ENCODE results near the gene GRIK3. TPM values are rescaled to one million over a fixed set of nuclear protein-coding genes. Genes with fewer than 3 reads are reported as not detected.

GRIK3 gene
- total RNA-seq, 4 donors from 2014 or later = 0.13 to 0.42 (median 0.15) TPM; not detected in 1

DNA sequence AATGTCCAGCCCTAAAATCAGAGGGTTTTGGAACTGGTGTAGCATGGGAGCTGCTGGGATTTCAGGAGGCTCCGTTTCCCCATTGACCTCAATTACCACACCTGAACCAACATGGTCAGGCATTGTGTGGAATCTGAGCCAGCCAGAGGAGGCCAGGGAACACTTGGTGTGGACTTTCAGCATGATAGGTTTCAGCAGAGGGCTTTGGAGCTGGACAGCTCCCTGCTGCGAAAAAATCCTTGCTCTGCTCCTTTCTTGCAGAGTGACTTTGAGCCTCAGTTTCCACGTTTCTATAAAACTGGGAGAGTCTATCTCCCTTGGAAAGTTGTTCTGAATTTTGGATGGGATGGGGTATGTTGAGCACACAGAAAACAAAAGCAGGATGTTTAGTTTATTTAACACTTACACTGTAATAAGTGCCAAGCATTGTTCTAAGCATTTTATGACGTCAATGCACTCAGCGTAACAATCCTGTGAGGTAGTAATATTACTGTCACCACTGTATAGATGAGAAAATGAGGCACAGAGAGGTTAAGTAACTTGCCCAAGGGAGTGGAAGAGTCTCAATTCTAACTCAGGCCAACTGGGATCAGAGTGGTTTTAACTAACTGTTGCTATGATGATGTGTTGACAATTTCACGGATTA is 168.0 kb downstream of the GRIK3 start:
- Histone ChIP-seq H3K4me1 (no peaks in the 10 kb centered on the region), H3K27ac (no peak overlapping the region), H3K9me3 (no peaks in the 10 kb centered on the region), H3K4me3 (replicated peaks in 1 of 3) (no peak overlapping the region), H3K36me3 (no peaks in the 10 kb centered on the region), H3K27me3 (no peaks in the 10 kb centered on the region)
- 42 to 51% methylated on average over 6 of the region's 6 CpGs for WGBS, 2 donors
- TF ChIP-seq, protein P1, sequence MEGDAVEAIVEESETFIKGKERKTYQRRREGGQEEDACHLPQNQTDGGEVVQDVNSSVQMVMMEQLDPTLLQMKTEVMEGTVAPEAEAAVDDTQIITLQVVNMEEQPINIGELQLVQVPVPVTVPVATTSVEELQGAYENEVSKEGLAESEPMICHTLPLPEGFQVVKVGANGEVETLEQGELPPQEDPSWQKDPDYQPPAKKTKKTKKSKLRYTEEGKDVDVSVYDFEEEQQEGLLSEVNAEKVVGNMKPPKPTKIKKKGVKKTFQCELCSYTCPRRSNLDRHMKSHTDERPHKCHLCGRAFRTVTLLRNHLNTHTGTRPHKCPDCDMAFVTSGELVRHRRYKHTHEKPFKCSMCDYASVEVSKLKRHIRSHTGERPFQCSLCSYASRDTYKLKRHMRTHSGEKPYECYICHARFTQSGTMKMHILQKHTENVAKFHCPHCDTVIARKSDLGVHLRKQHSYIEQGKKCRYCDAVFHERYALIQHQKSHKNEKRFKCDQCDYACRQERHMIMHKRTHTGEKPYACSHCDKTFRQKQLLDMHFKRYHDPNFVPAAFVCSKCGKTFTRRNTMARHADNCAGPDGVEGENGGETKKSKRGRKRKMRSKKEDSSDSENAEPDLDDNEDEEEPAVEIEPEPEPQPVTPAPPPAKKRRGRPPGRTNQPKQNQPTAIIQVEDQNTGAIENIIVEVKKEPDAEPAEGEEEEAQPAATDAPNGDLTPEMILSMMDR (IDR thresholded peaks at IDR 0.05) = no peak
- no peak for TF ChIP-seq POLR2A (IDR thresholded peaks at IDR 0.05)
- DNase-seq = no peak
- intact Hi-C loops (cut with DNase I) = no loop called here

DNA sequence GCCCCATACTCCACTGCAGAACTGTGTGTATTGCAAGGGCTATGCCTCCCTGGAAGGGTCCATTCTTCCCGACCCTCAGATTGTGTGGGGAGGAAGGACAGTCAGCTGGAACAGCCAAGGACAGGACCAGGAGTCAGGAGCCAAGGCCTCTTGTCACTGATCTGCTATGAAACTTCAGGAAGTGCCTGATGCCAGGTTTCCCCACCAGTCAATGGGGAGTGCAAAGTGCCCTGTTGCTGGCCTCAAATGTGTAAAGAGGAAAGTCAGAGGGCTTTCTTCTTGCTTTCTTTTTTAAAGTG is 168.8 kb downstream of the GRIK3 start:
- no peak for DNase-seq
- no peaks in the 10 kb centered on the region for H3K4me1 ChIP-seq
- H3K4me3 ChIP-seq (replicated peaks in 1 of 3) = no peak overlapping the region
- H3K36me3 ChIP-seq = no peaks in the 10 kb centered on the region
- no peak for TF ChIP-seq POLR2A (IDR thresholded peaks at IDR 0.05)
- TF ChIP-seq, protein P1 (IDR thresholded peaks at IDR 0.05) = no peak
- 17 to 54% methylated on average over 1 of the region's 1 CpG for WGBS, 2 donors
- H3K9me3 ChIP-seq = no peaks in the 10 kb centered on the region
- intact Hi-C loops (cut with DNase I) = no loop called here
- no peaks in the 10 kb centered on the region for H3K27me3 ChIP-seq
- no peak overlapping the region for H3K27ac ChIP-seq

DNA sequence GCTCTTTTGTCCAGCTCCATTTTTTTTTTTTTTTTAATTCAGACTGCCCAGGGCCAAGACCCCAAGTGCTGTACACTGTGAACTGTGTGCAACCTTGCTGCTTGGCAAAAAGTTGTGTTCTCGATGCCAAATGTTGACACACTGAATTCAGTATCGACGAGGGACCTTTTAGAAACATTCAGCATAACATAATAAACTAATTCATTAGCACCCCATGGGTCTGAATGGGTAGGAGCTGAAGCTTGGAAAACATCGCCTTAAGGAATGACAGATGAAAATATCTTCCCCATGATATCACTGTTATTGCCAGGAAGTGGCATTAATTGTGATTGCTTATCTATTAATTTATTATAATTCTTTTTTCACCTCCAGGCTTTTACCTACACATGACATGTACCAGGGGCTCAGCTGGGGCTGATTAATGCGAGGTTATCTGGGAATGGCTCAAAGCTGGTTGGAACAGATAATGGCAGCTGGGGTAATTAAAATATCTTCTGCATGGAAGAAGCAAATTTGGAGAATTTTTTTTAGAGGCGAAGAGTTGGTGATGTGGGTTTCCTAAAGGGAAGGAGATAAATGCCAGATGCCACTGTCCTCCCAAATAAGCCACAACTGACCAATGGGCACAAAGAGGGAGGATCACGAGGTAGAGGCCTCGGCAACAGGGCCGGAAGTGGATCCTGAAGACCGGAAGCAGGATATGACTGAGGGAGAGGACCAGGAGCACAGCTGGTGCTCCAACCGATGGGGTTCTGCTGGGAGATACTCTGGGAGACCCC is 169.3 kb downstream of the GRIK3 start:
- Histone ChIP-seq H3K4me1 (no peaks in the 10 kb centered on the region), H3K27ac (no peak overlapping the region), H3K4me3 (replicated peaks in 1 of 3) (no peak overlapping the region), H3K36me3 (no peaks in the 10 kb centered on the region), H3K9me3 (no peaks in the 10 kb centered on the region), H3K27me3 (no peaks in the 10 kb centered on the region)
- no peak for DNase-seq
- intact Hi-C loops (cut with DNase I) = no loop called here
- 70 to 72% methylated on average over 11 of the region's 11 CpGs for WGBS, 2 donors
- TF ChIP-seq, protein P1 (IDR thresholded peaks at IDR 0.05) = no peak

DNA sequence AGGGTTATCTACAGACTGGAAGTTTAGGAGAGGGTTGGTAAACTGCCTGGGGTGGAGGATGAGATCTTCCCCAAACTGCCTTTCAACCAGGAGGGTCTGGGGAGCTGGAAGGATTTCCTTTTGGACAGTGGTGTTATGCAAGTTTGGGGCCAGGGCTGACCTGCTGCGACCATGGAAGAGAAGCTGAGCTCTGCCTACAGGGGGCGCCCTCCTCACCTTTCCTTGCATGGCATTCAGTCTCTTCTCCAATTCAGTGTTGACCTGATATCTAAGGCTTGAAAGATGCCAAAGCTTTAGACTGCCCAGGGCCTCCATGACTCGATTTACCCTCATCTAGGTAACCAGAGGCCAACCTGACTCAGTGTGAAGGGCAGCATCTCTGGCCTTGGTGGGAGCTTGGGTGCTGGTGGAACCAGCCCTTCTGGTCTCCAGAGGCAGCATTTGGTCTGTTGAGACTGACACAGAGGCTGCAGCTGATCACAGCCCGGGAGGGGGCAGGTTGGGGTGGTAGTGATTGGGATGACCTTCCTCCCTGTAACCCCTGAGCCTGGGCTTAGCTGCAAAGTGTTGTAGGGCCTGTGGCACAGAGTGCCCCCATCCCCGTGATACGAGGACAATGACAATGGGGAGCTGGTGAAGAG is 170.0 kb downstream of the GRIK3 start:
- Histone ChIP-seq H3K27ac (no peak overlapping the region), H3K9me3 (no peaks in the 10 kb centered on the region), H3K27me3 (no peaks in the 10 kb centered on the region), H3K4me3 (replicated peaks in 1 of 3) (no peak overlapping the region), H3K36me3 (no peaks in the 10 kb centered on the region), H3K4me1 (no peaks in the 10 kb centered on the region)
- DNase-seq = no peak
- WGBS, 2 donors = 36 to 40% methylated on average over 6 of the region's 6 CpGs
- intact Hi-C loops (cut with DNase I) = no loop called here
- TF ChIP-seq POLR2A (IDR thresholded peaks at IDR 0.05) = no peak
- TF ChIP-seq, protein P1 (IDR thresholded peaks at IDR 0.05) = peak in 1 of 6 experiments; percentile 18

DNA sequence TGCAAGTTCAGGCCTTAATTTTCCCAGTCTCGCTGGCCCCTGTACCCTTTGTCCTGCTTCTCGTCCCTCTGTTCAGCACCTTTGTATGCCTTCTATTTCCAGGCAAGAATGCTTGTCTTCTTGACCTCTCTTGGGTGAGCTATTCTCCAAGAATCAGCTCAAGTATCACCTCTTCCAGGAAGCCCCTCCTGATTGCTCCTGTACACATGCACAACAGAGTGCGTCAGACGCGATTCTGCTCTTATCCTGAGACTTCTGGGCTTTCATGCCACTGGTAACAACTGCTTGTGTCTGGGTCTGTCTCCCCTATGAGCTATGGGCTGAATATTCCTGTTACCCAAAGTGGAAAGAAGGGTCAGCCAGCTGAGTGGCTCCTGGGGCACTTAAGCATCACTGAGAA is 170.8 kb downstream of the GRIK3 start:
- no peak overlapping the region for H3K27ac ChIP-seq
- H3K27me3 ChIP-seq = no peaks in the 10 kb centered on the region
- no peaks in the 10 kb centered on the region for H3K9me3 ChIP-seq
- intact Hi-C loops (cut with DNase I) = no loop called here
- no peak for DNase-seq
- no peak overlapping the region for H3K4me3 ChIP-seq (replicated peaks in 1 of 3)
- whole genome bisulfite sequencing, 2 donors = 54 to 55% methylated on average over 5 of the region's 5 CpGs
- TF ChIP-seq, protein P1 (IDR thresholded peaks at IDR 0.05) = no peak
- TF ChIP-seq POLR2A (IDR thresholded peaks at IDR 0.05) = no peak
- no peaks in the 10 kb centered on the region for H3K36me3 ChIP-seq
- no peaks in the 10 kb centered on the region for H3K4me1 ChIP-seq
